Subcutaneous adipose tissue (tissue), 4 donors: ENCODE results near the gene EEF1AKMT2. TPM values are rescaled to one million over a fixed set of nuclear protein-coding genes. Genes with fewer than 3 reads are reported as not detected.

Source experiments
- CTCF ChIP-seq: fragments of 450-650 bp; IDR thresholded peaks from one replicate; pipeline ENCODE4 v1.5.1; 2016; ENCODE audit warnings: low read depth, mild to moderate bottlenecking, control low read depth, antibody characterized with exemption, moderate library complexity
- total RNA-seq, 4 donors: library from RNA; depleted of rRNA; stranded (reverse); fragments of >200 nt; gene quantifications; one replicate each; pipeline ENCODE4 v1.1.0, GENCODE V29; 2016

Gene EEF1AKMT2
- total RNA-seq: 10 to 100 TPM; 11.3 to 28.4 (median 17.8) TPM

- no peak for TF ChIP-seq CTCF
These were observed at the start of gene EEF1AKMT2 for GRCh38 chr10:124791547-124792348. Gene EEF1AKMT2, minus strand, starts transcription at chr10:124791887. Its CDS starts 54 bp downstream, at chr10:124791833.

- TF ChIP-seq CTCF: no peak
These were observed 46.0 kb upstream of the EEF1AKMT2 start for GRCh38 chr10:124837687-124838086.

GRCh38 chr10:124831116-124831515 lies 39.4 kb upstream of the EEF1AKMT2 start:
- no peak for TF ChIP-seq CTCF

GRCh38 chr10:124830445-124830844 lies 38.8 kb upstream of the EEF1AKMT2 start:
- TF ChIP-seq CTCF: no peak

- no peak for TF ChIP-seq CTCF
These were observed 37.9 kb upstream of the EEF1AKMT2 start for GRCh38 chr10:124829447-124830115.

- TF ChIP-seq CTCF: no peak
These were observed 35.8 kb upstream of the EEF1AKMT2 start for GRCh38 chr10:124827474-124827873.

- no peak for TF ChIP-seq CTCF
These were observed 34.6 kb upstream of the EEF1AKMT2 start for GRCh38 chr10:124826262-124826661.
